Urinary bladder (tissue), 4 donors: ENCODE measurements around the gene HAPSTR1. TPM values are rescaled to one million over a fixed set of nuclear protein-coding genes. Genes with fewer than 3 reads are reported as not detected.
"Not testable (repeated sequence)": the region's sequence is repeated elsewhere in the genome, so short reads cannot be mapped to it uniquely, and the experiment has no call there.

Experiments used
- DNase-seq: peaks from one replicate; pipeline ENCODE4 v3.0.0-alpha.2; 2015; ENCODE audit errors: extremely low spot score
- H3K27ac ChIP-seq: one replicate; pipeline ENCODE4 v1.5.1; 2013; ENCODE audit warnings: low read depth, mild to moderate bottlenecking, moderate library complexity
- H3K36me3 ChIP-seq: one replicate; pipeline ENCODE4 v1.6.1; 2013; ENCODE audit warnings: mild to moderate bottlenecking, moderate library complexity; ENCODE audit not compliant: insufficient read depth
- H3K4me1 ChIP-seq: one replicate; pipeline ENCODE4 v1.6.1; 2013; ENCODE audit warnings: mild to moderate bottlenecking, moderate library complexity; ENCODE audit not compliant: insufficient read depth
- H3K4me3 ChIP-seq: one replicate; pipeline ENCODE4 v1.5.1; 2013; ENCODE audit warnings: low read depth, low read length
- WGBS: extraction: QIAGEN DNeasy Blood & Tissue Kit; methylation state at CpG from one replicate; pipeline ENCODE4 v1.1.7; 2013; 5-methylcytosine and 5-hydroxymethylcytosine counted together
- polyA plus RNA-seq: library from polyadenylated mRNA; stranded (reverse); fragments of 200-250 nt; gene quantifications from one replicate; pipeline ENCODE4 v1.2.3, GENCODE V29; 2013
- total RNA-seq: library from RNA; depleted of rRNA; stranded (reverse); fragments of >200 nt; gene quantifications from one replicate; pipeline ENCODE4 v1.2.3, GENCODE V29; 2014
- donor health status: healthy with polysubstance abuse.
- donor health status: healthy.

Gene HAPSTR1
- total and polyA plus RNA-seq, 2 donors, result 16.9 to 69.1 TPM

GRCh38 chr16:9079430-9079812 is 12.0 kb upstream of the HAPSTR1 start:
- H3K27ac ChIP-seq, result no peak overlapping the region
- no peak for DNase-seq
- no peak overlapping the region for H3K4me3 ChIP-seq
- no peaks in the 10 kb centered on the region for H3K36me3 ChIP-seq
- H3K4me1 ChIP-seq, result no peaks in the 10 kb centered on the region
- WGBS, result 93% methylated on average over 4 of the region's 4 CpGs

DNA sequence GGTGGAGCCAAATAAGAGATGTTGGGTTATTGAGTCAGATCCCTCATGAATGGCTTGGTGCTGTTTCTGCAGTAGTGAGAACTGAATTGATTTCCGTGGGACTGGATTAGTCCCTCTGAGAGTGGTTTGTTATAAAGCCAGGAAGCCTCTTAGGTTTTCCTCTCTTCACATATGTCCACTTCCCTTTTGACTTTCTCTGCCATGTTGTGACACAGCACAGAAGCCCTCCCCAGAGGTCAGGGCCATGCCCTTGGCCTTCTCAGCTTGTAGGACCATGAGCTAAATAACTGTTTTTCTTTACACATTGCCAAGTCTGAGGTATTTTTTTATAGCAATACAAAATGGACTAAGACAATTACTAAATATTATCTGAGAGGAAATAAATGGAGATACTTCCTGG is 10.3 kb upstream of the HAPSTR1 start:
- no peaks in the 10 kb centered on the region for H3K36me3 ChIP-seq
- H3K4me3 ChIP-seq, result no peak overlapping the region
- no peak overlapping the region for H3K27ac ChIP-seq
- H3K4me1 ChIP-seq, result no peaks in the 10 kb centered on the region
- DNase-seq, result no peak
- WGBS, result 57% methylated on average over 1 of the region's 1 CpG

DNA sequence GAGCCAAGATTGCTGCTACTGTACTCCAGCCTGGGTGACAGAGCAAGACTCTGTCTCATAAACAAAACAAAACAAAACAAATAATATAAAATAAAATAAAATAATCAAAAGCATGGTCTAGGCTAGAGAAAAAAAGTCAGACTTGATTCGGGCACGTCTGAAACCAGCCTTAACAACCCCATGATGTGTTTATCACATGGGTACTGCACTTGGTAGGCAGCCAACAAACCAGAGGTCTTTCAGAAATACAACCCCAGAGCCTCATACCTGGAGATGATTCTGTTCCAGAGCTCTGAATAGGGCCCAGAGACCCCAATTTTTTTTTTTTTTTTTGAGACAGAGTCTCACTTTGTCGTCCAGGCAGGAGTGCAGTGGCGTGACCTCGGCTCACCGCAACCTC is 9.6 kb upstream of the HAPSTR1 start:
- WGBS, result 76% methylated on average over 6 of the region's 6 CpGs
- Histone ChIP-seq H3K36me3 (no peaks in the 10 kb centered on the region), H3K27ac (no peak overlapping the region), H3K4me3 (no peak overlapping the region), H3K4me1 (no peaks in the 10 kb centered on the region)
- DNase-seq, result no peak

- no peaks in the 10 kb centered on the region for H3K36me3 ChIP-seq
- no peak for DNase-seq
- no peaks in the 10 kb centered on the region for H3K4me1 ChIP-seq
- no peak overlapping the region for H3K27ac ChIP-seq
- no peak overlapping the region for H3K4me3 ChIP-seq
- 88% methylated on average over 7 of the region's 7 CpGs for WGBS
These were observed 9.0 kb upstream of the HAPSTR1 start for GRCh38 chr16:9082422-9082821.

DNA sequence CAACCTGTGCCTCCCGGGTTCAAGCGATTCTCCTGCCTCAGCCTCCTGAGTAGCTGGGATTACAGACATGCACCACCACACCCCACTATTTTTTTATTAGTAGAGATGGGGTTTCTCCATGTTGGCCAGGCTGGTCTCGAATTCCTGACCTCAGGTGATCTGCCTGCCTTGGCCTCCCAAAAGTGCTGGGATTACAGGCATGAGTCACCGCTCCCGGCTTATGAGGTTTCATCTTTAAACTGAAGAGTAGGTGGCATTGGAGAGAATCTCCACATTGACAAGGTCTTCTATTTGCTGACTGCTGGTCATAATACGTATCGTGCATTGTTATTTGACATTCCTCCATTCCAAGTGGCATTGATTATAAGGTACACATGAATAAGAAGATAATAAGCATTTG is 3.7 kb upstream of the HAPSTR1 start:
- not testable (repeated sequence) for H3K36me3 ChIP-seq, H3K4me1 ChIP-seq, DNase-seq, H3K27ac ChIP-seq, H3K4me3 ChIP-seq
- WGBS, result 87% methylated on average over 7 of the region's 7 CpGs

GRCh38 chr16:9088848-9089247 is 2.6 kb upstream of the HAPSTR1 start:
- Histone ChIP-seq H3K27ac (no peak overlapping the region), H3K4me3 (no peak overlapping the region), H3K4me1 (no peaks in the 10 kb centered on the region), H3K36me3 (no peaks in the 10 kb centered on the region)
- DNase-seq, result no peak
- WGBS, result 84% methylated on average over 10 of the region's 10 CpGs

DNA sequence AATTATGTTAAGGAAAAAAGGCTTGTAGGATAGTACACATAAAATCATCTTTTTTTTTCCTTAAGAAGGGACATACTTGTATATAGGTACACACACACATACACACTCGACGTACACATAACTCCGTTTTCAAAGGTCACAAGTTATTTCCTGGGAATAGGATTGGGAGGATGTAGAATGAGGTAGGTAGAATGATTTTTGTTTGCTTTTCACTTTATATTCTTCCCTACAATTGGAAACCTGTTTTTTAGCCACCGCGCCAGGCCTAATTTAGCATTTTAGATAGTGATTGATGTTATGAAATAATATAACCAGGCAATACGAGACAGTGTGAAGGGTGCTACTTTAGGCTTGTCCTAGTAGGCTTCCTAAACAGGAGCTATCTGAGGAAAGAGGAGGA is 1.8 kb upstream of the HAPSTR1 start:
- H3K36me3 ChIP-seq, result no peaks in the 10 kb centered on the region
- no peaks in the 10 kb centered on the region for H3K4me1 ChIP-seq
- WGBS, result 93% methylated on average over 6 of the region's 6 CpGs
- no peak overlapping the region for H3K4me3 ChIP-seq
- no peak overlapping the region for H3K27ac ChIP-seq
- no peak for DNase-seq

GRCh38 chr16:9090101-9090959 is 1.1 kb upstream of the HAPSTR1 start:
- peak overlapping the region; percentile 53 for H3K4me3 ChIP-seq
- H3K4me1 ChIP-seq, result no peaks in the 10 kb centered on the region
- DNase-seq, result no peak
- peak overlapping the region; percentile 42 for H3K27ac ChIP-seq
- H3K36me3 ChIP-seq, result no peaks in the 10 kb centered on the region
- 3% methylated on average over 85 of the region's 85 CpGs for WGBS

GRCh38 chr16:9091867-9092281 is 430 bp downstream of the HAPSTR1 start:
- H3K27ac ChIP-seq, result peak overlapping the region; percentile 100
- no peaks in the 10 kb centered on the region for H3K36me3 ChIP-seq
- H3K4me1 ChIP-seq, result no peaks in the 10 kb centered on the region
- no peak for DNase-seq
- peak overlapping the region; percentile 99 for H3K4me3 ChIP-seq
- WGBS, result under 1% methylated on average over 51 of the region's 51 CpGs

DNA sequence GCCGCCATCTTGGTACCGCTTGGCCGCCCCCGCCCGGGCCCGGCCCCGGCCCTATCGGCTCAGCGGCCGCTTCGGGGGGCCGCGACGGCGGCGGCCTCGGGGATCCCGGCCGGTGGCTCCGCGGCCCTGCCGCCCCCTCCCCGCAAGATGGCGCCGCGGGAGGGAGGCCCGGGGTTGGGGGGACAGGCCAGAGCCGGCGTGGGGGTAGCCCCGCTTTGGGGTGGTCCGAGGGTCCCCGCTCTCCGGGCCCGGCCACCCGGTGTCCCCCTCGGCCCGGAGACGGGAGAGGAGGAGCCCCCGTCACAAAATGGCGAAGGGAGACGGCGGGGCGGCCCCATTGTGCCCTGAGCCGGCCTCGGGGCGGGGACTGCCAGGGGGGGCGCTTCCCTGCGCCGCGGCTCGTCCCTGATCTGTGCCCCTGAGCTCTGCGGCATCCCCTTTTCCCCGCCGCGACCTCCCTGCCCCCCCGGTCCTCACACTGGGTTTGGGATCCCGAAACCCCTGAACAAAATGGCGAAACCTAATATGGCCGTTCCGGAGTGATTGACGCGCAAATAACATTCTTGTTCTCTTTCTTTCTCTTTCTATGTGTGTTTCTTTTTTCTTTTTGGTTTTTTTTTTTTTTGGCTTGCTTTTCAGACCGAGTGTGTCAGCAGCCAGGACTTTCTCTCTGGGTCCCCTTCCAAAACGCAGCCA is 986 bp downstream of the HAPSTR1 start:
- H3K36me3 ChIP-seq, result no peaks in the 10 kb centered on the region
- no peak for DNase-seq
- no peaks in the 10 kb centered on the region for H3K4me1 ChIP-seq
- H3K4me3 ChIP-seq, result peak overlapping the region; percentile 99
- H3K27ac ChIP-seq, result peak overlapping the region; percentile 100
- WGBS, result under 1% methylated on average over 63 of the region's 64 CpGs

DNA sequence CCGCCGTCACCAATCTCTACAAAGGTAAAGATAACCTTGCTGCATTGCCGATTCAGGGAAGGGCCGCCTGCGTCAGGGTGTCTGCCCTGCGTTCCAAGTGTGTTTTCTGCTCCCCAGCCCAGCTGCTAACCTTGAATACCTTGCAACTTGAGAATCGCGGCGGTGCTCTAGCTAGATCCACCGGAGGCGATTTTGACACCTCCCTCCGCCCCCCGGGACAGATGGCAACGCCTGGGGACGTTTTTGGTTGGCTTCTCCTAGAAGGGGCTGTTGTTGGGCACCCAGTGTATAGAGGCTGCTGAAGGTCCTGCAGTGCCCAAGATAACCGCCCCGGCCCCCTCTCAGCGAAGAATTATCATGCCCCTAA is 1.5 kb downstream of the HAPSTR1 start:
- no peak for DNase-seq
- Histone ChIP-seq H3K27ac (peak overlapping the region; percentile 100), H3K4me3 (peak overlapping the region; percentile 99), H3K36me3 (no peaks in the 10 kb centered on the region), H3K4me1 (no peaks in the 10 kb centered on the region)
- under 1% methylated on average over 18 of the region's 18 CpGs for WGBS

DNA sequence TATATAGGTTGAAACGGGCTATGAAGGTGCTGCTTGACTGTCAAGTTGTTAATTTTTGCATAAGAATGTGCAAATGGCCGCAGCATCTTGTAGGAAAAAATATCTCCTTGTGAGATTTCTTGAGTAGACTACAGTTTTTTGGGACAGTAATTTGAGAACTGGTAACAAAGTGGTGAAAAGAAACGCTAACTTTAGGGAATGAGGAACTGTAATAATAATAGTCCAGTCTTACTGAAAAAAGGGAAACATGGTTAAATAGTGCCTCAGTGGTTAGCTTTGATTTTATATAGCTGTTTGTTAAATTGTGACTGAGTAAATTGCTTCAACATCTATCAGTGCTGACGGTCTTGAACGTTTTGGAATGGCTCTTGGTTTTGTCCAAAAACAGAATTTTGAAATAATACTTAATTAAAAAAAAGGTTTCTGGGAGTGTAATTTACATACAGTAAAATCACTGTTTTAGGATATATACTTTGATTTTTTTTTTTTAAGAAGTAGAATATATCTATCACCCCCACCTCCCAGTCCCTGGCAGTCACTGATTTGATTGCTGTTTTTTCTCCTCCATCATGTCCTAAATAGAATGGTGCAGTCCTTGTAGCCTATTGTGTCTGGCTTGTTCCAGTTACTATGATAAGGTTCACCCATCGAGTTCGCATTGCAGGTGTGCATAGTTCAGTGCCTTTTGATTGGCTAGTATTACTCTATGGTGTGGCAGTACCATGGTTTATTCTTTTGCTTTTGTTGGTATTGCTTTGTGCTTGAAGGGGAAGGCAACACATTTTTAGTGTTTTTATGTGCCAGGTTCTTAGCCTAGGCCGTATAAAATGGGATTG is 2.8 kb downstream of the HAPSTR1 start:
- H3K4me3 ChIP-seq, result no peak overlapping the region
- H3K27ac ChIP-seq, result no peak overlapping the region
- no peak for DNase-seq
- H3K4me1 ChIP-seq, result no peaks in the 10 kb centered on the region
- no peaks in the 10 kb centered on the region for H3K36me3 ChIP-seq
- WGBS, result 32% methylated on average over 8 of the region's 8 CpGs

- Histone ChIP-seq H3K4me3 (no peak overlapping the region), H3K4me1 (no peaks in the 10 kb centered on the region), H3K36me3 (no peaks in the 10 kb centered on the region), H3K27ac (no peak overlapping the region)
- WGBS, result 3% methylated on average over 1 of the region's 1 CpG
- DNase-seq, result no peak
These were observed 3.7 kb downstream of the HAPSTR1 start for GRCh38 chr16:9095171-9095570.
